Testis (tissue), 3 donors: ENCODE results near the gene SLX9. TPM values are rescaled to one million over a fixed set of nuclear protein-coding genes. Genes with fewer than 3 reads are reported as not detected.

ENCODE experiments used
- DNase-seq: peaks from one replicate; pipeline ENCODE4 v3.0.0-alpha.2; 2019
- H3K27ac ChIP-seq, 2 donors: fragments of 200-600 bp; sonication (generic); one replicate each; pipeline ENCODE4 v1.5.1; 2019
- H3K27me3 ChIP-seq: fragments of 200-600 bp; sonication (generic); one replicate; pipeline ENCODE4 v1.5.1; 2019
- H3K36me3 ChIP-seq: fragments of 200-600 bp; sonication (generic); one replicate; pipeline ENCODE4 v1.5.1; 2017; ENCODE audit warnings: low read depth; ENCODE audit errors: missing control alignments
- H3K4me1 ChIP-seq: fragments of 200-600 bp; sonication (generic); one replicate; pipeline ENCODE4 v1.5.1; 2019
- H3K4me3 ChIP-seq, 2 donors: fragments of 200-600 bp; sonication (generic); one replicate each; pipeline ENCODE4 v1.5.1; 2017 to 2019
- H3K9me3 ChIP-seq: fragments of 200-600 bp; sonication (generic); one replicate; pipeline ENCODE4 v1.5.1; 2017
- CTCF ChIP-seq, 3 experiments: fragments of 450-650 bp in 2 of 3; fragments of 200-600 bp in 1 of 3; sonication (generic) in 1 of 3; IDR thresholded peaks; one replicate each; pipeline ENCODE4 v1.5.1; 2016 to 2019; ENCODE audit warnings: antibody characterized with exemption in 3 of 3, mild to moderate bottlenecking in 2 of 3, moderate library complexity in 1 of 3
- POLR2A ChIP-seq: fragments of 450-650 bp; IDR thresholded peaks from one replicate; pipeline ENCODE4 v1.6.1; 2017; ENCODE audit warnings: antibody characterized with exemption, mild to moderate bottlenecking, moderate library complexity
- WGBS, 2 donors: methylation state at CpG; one replicate each; pipeline ENCODE4 v1.1.5; 2018; 5-methylcytosine and 5-hydroxymethylcytosine counted together
- intact Hi-C: fragments of 100-400 bp; cut with DNase I; formaldehyde crosslinking; loops from one replicate; pipeline ENCODE4 v1.15.1; 2023; ENCODE audit warnings: low total_unique reads
- polyA plus RNA-seq: library from polyadenylated mRNA; stranded (reverse); fragments of 350-450 nt; fragmentation: Illumina TruSeq; extraction: RNeasy Lipid Tissue Mini Kit (QIAGEN cat#74804); gene quantifications from one replicate; pipeline ENCODE4 v1.2.3, GENCODE V29; 2014; ENCODE audit warnings: low read depth, low replicate concordance; ENCODE audit not compliant: insufficient read depth
- total RNA-seq, 2 donors: library from RNA; depleted of rRNA; stranded (reverse); fragments of >200 nt; gene quantifications; one replicate each; pipeline ENCODE4 v1.2.3, GENCODE V29; 2016

Gene SLX9
- total and polyA plus RNA-seq, 3 donors from 2014 or later = 30.8 to 46.2 (median 31.9) TPM

GRCh38 chr21:44989943-44990780 is 50.3 kb downstream of the SLX9 start:
- Histone ChIP-seq H3K9me3 (no peaks in the 10 kb centered on the region), H3K27me3 (no peaks in the 10 kb centered on the region), H3K4me1 (no peaks in the 10 kb centered on the region), H3K36me3 (no peaks in the 10 kb centered on the region), H3K4me3 (no peak overlapping the region), H3K27ac (no peak overlapping the region)
- DNase-seq = no peak
- TF ChIP-seq CTCF (IDR thresholded peaks at IDR 0.05) = no peak
- TF ChIP-seq POLR2A = no peak
- intact Hi-C loops = no loop called here
- 77 to 78% methylated on average over 38 to 52 of the region's 53 CpGs for WGBS, 2 donors

- no peak for DNase-seq
- Histone ChIP-seq H3K9me3 (no peaks in the 10 kb centered on the region), H3K36me3 (no peaks in the 10 kb centered on the region), H3K27ac (no peak overlapping the region), H3K4me3 (no peak overlapping the region), H3K4me1 (no peaks in the 10 kb centered on the region), H3K27me3 (no peaks in the 10 kb centered on the region)
- 90 to 96% methylated on average over 7 to 13 of the region's 13 CpGs for WGBS, 2 donors
- TF ChIP-seq POLR2A (no peak), CTCF (IDR thresholded peaks at IDR 0.05) (no peak)
- intact Hi-C loops = no loop called here
Observed at GRCh38 chr21:44990921-44991320, 51.1 kb downstream of the SLX9 start.

- DNase-seq = no peak
- WGBS, 2 donors = 45 to 62% methylated on average over 9 to 38 of the region's 38 CpGs
- Histone ChIP-seq H3K9me3 (no peaks in the 10 kb centered on the region), H3K36me3 (no peaks in the 10 kb centered on the region), H3K27ac (no peak overlapping the region), H3K4me1 (no peaks in the 10 kb centered on the region), H3K27me3 (no peaks in the 10 kb centered on the region), H3K4me3 (no peak overlapping the region)
- no peak for TF ChIP-seq POLR2A
- TF ChIP-seq CTCF (IDR thresholded peaks at IDR 0.05) = no peak
- intact Hi-C loops = no loop called here
Observed at GRCh38 chr21:44991538-44992483, 52.0 kb downstream of the SLX9 start.

GRCh38 chr21:44992608-44993031 is 52.8 kb downstream of the SLX9 start:
- DNase-seq = no peak
- 95% methylated on average over 13 of the region's 13 CpGs; no CpG with 5 or more reads in 1 of the 2 donors for WGBS, 2 donors
- Histone ChIP-seq H3K4me3 (no peak overlapping the region), H3K27me3 (no peaks in the 10 kb centered on the region), H3K27ac (no peak overlapping the region), H3K4me1 (no peaks in the 10 kb centered on the region), H3K9me3 (no peaks in the 10 kb centered on the region), H3K36me3 (no peaks in the 10 kb centered on the region)
- intact Hi-C loops = no loop called here
- no peak for TF ChIP-seq POLR2A
- no peak for TF ChIP-seq CTCF (IDR thresholded peaks at IDR 0.05)
